H9 (cell line): ENCODE results near the gene KIFC3. TPM values are rescaled to one million over a fixed set of nuclear protein-coding genes. Genes with fewer than 3 reads are reported as not detected.

Experiments
- DNase-seq: peaks from one replicate; pipeline ENCODE4 v3.0.0-alpha.2; 2017
- H2AFZ ChIP-seq: one replicate; pipeline ENCODE4 v1.6.1; 2013; ENCODE audit warnings: mild to moderate bottlenecking, low read length, control low read depth, moderate library complexity
- H2AK5ac ChIP-seq: 2 replicates; pipeline ENCODE4 v1.6.1; 2013; ENCODE audit warnings: low read length, control low read depth, mixed read lengths; ENCODE audit not compliant: insufficient read length
- H2BK120ac ChIP-seq: one replicate; pipeline ENCODE4 v1.6.1; 2013; ENCODE audit warnings: low read depth, mild to moderate bottlenecking, low read length, control low read depth, inconsistent platforms; ENCODE audit not compliant: poor library complexity, severe bottlenecking
- H2BK12ac ChIP-seq: 2 replicates; pipeline ENCODE4 v1.6.1; 2013; ENCODE audit warnings: low read length, control low read depth, mixed read lengths, low read depth; ENCODE audit not compliant: insufficient read length
- H2BK15ac ChIP-seq: 2 replicates; pipeline ENCODE4 v1.6.1; 2013; ENCODE audit warnings: low read depth, low read length, control low read depth
- H2BK20ac ChIP-seq: one replicate; pipeline ENCODE4 v1.6.1; 2013; ENCODE audit warnings: low read depth, mild to moderate bottlenecking, low read length, control low read depth, inconsistent platforms; ENCODE audit not compliant: poor library complexity, severe bottlenecking
- H2BK5ac ChIP-seq: 2 replicates; pipeline ENCODE4 v1.6.1; 2013; ENCODE audit warnings: low read length, control low read depth, mixed read lengths; ENCODE audit not compliant: insufficient read length
- H3K14ac ChIP-seq: 2 replicates; pipeline ENCODE4 v1.6.1; 2013; ENCODE audit warnings: low read length, control low read depth; ENCODE audit not compliant: insufficient read depth
- H3K18ac ChIP-seq: 2 replicates; pipeline ENCODE4 v1.6.1; 2013; ENCODE audit warnings: low read depth, mild to moderate bottlenecking, mixed read lengths, low read length, control low read depth; ENCODE audit not compliant: insufficient read length
- H3K23ac ChIP-seq: 2 replicates; pipeline ENCODE4 v1.6.1; 2013; ENCODE audit warnings: low read length, control low read depth, mixed read lengths, low read depth; ENCODE audit not compliant: insufficient read length
- H3K23me2 ChIP-seq: 2 replicates; pipeline ENCODE4 v1.6.1; 2013; ENCODE audit warnings: low read depth, mild to moderate bottlenecking, mixed read lengths, low read length, control low read depth; ENCODE audit not compliant: insufficient read length, poor library complexity, severe bottlenecking
- H3K27ac ChIP-seq: 2 replicates; pipeline ENCODE4 v1.5.1; 2013; ENCODE audit warnings: low read length, control low read depth, mixed read lengths, low read depth; ENCODE audit not compliant: insufficient read length
- H3K27me3 ChIP-seq: 2 replicates; pipeline ENCODE4 v1.6.1; 2013; ENCODE audit warnings: low read length, control low read depth, inconsistent platforms; ENCODE audit not compliant: insufficient read depth
- H3K4ac ChIP-seq: 2 replicates; pipeline ENCODE4 v1.6.1; 2013; ENCODE audit warnings: low read depth, mild to moderate bottlenecking, control low read depth, inconsistent platforms, low read length, moderate library complexity
- H3K4me1 ChIP-seq: 2 replicates; pipeline ENCODE4 v1.6.1; 2013; ENCODE audit warnings: low read length, control low read depth, inconsistent platforms; ENCODE audit not compliant: insufficient read depth
- H3K4me2 ChIP-seq: 2 replicates; pipeline ENCODE4 v1.6.1; 2013; ENCODE audit warnings: low read length, control low read depth, mixed read lengths; ENCODE audit not compliant: insufficient read length, insufficient read depth
- H3K56ac ChIP-seq: 2 replicates; pipeline ENCODE4 v1.6.1; 2013; ENCODE audit warnings: low read depth, mild to moderate bottlenecking, mixed read lengths, low read length, control low read depth; ENCODE audit not compliant: insufficient read length
- H3K79me1 ChIP-seq: 2 replicates; pipeline ENCODE4 v1.6.1; 2013; ENCODE audit warnings: low read depth, mild to moderate bottlenecking, moderate library complexity, low read length, control low read depth, inconsistent platforms; ENCODE audit not compliant: insufficient read depth, poor library complexity, severe bottlenecking
- H3K79me2 ChIP-seq: 2 replicates; pipeline ENCODE4 v1.6.1; 2013; ENCODE audit warnings: low read length, control low read depth, inconsistent platforms; ENCODE audit not compliant: insufficient read depth
- H3K9ac ChIP-seq: 2 replicates; pipeline ENCODE4 v1.6.1; 2013; ENCODE audit warnings: low read length, control low read depth, mixed read lengths; ENCODE audit not compliant: insufficient read length; ENCODE audit errors: extremely low read depth
- H3K9me3 ChIP-seq: one replicate; pipeline ENCODE4 v1.6.1; 2013; ENCODE audit warnings: low read depth, low read length, inconsistent platforms; ENCODE audit not compliant: control insufficient read depth
- H3T11ph ChIP-seq: one replicate; pipeline ENCODE4 v1.6.1; 2013; ENCODE audit warnings: mild to moderate bottlenecking, low read length, control low read depth, inconsistent platforms
- H4K20me1 ChIP-seq: one replicate; pipeline ENCODE4 v1.6.1; 2013; ENCODE audit not compliant: control insufficient read depth, insufficient read length, insufficient read depth
- H4K5ac ChIP-seq: 2 replicates; pipeline ENCODE4 v1.6.1; 2013; ENCODE audit warnings: low read depth, mild to moderate bottlenecking, mixed read lengths, low read length, control low read depth; ENCODE audit not compliant: insufficient read length
- H4K8ac ChIP-seq: replicated peaks from 2 replicates; pipeline ENCODE4 v1.6.1; 2013; ENCODE audit warnings: low read length, control low read depth, mixed read lengths, low read depth; ENCODE audit not compliant: insufficient read length
- H4K91ac ChIP-seq: 2 replicates; pipeline ENCODE4 v1.6.1; 2013; ENCODE audit warnings: low read depth, mild to moderate bottlenecking, moderate library complexity, mixed read lengths, low read length, control low read depth; ENCODE audit not compliant: insufficient read length
- H3K27ac Mint-ChIP-seq, 3 experiments: 2 replicates in 2 of 3; 3 replicates in 1 of 3; pipeline ENCODE4 v1.8.0; 2020 to 2021; ENCODE audit warnings: mixed read lengths in 3 of 3, mild to moderate bottlenecking in 1 of 3, moderate library complexity in 1 of 3
- H3K27me3 Mint-ChIP-seq: 2 replicates; pipeline ENCODE4 v1.8.0; 2021; ENCODE audit warnings: low read depth, mild to moderate bottlenecking, moderate library complexity, mixed read lengths
- H3K36me3 Mint-ChIP-seq, 3 experiments: 2 replicates in 2 of 3; 3 replicates in 1 of 3; pipeline ENCODE4 v1.8.0; 2020 to 2021; ENCODE audit warnings: low read depth in 3 of 3, mixed read lengths in 3 of 3; ENCODE audit not compliant: insufficient read depth in 1 of 3
- H3K4me1 Mint-ChIP-seq, 2 experiments: 2 replicates each; pipeline ENCODE4 v1.8.0; 2020; ENCODE audit warnings: mixed read lengths in 2 of 2
- H3K4me3 Mint-ChIP-seq, 2 experiments: 2 replicates in 1 of 2; 3 replicates in 1 of 2; pipeline ENCODE4 v1.8.0; 2020 to 2021; ENCODE audit warnings: mild to moderate bottlenecking in 2 of 2, mixed read lengths in 2 of 2, moderate library complexity in 1 of 2
- H3K9me3 Mint-ChIP-seq, 2 experiments: 2 replicates in 1 of 2; 3 replicates in 1 of 2; pipeline ENCODE4 v1.8.0; 2020; ENCODE audit warnings: mild to moderate bottlenecking in 2 of 2, mixed read lengths in 2 of 2, moderate library complexity in 1 of 2
- CTCF ChIP-seq: fragments of 200-600 bp; sonication (generic); conservative IDR thresholded peaks from 3 replicates; pipeline ENCODE4 v1.8.0; 2021; ENCODE audit warnings: antibody characterized with exemption, mild to moderate bottlenecking
- WGBS: extraction: QIAGEN DNeasy Blood & Tissue Kit; methylation state at CpG from one replicate; pipeline ENCODE4 v1.1.7; 2013; ENCODE audit warnings: missing lambda C conversion rate, low lambda C conversion rate, mixed read lengths; ENCODE audit not compliant: insufficient read length; ENCODE audit errors: extremely low coverage; 5-methylcytosine and 5-hydroxymethylcytosine counted together
- total RNA-seq: library from RNA; stranded (reverse); gene quantifications from 2 replicates; pipeline ENCODE4 v1.2.1, GENCODE V29; 2021

The KIFC3 gene
- total RNA-seq, 1 experiment from 2014 or later = 5.0 TPM

GRCh38 chr16:57785924-57786323 is 16.4 kb downstream of the KIFC3 start:
- H3K79me2 ChIP-seq = no peaks in the 10 kb centered on the region
- H2BK12ac ChIP-seq = no peak overlapping the region
- no peak overlapping the region for H2BK5ac ChIP-seq
- H2BK120ac ChIP-seq = no peak overlapping the region
- H3K18ac ChIP-seq = no peak overlapping the region
- H4K5ac ChIP-seq = no peak overlapping the region
- no peak overlapping the region for H3K14ac ChIP-seq
- no peak overlapping the region for H3K4ac ChIP-seq
- H4K20me1 ChIP-seq = no peaks in the 10 kb centered on the region
- H3K79me1 ChIP-seq = no peaks in the 10 kb centered on the region
- H3K23ac ChIP-seq = no peak overlapping the region
- no peak overlapping the region for H3K4me2 ChIP-seq
- H3K36me3 Mint-ChIP-seq = no peaks in the 10 kb centered on the region; a peak in 1 of 7 replicates
- H3K4me1 ChIP-seq = no peaks in the 10 kb centered on the region
- no peak overlapping the region for H2BK15ac ChIP-seq
- WGBS = no CpG with 5 or more reads among the region's 8 CpGs
- no peak overlapping the region for H4K8ac ChIP-seq
- no peak for DNase-seq
- no peak overlapping the region for H3T11ph ChIP-seq
- H2AFZ ChIP-seq = no peak overlapping the region
- H2AK5ac ChIP-seq = no peak overlapping the region
- H3K9ac ChIP-seq = no peak overlapping the region
- no peak overlapping the region for H4K91ac ChIP-seq
- no peaks in the 10 kb centered on the region for H3K27me3 ChIP-seq
- no peaks in the 10 kb centered on the region for H3K9me3 ChIP-seq
- H3K27ac Mint-ChIP-seq = peak overlapping the region in 1 of 3 experiments; percentile 31; a peak in 1 of 7 replicates
- H3K4me1 Mint-ChIP-seq = peaks cover 7 to 19% of the 10 kb centered on the region in 2 experiments
- H3K23me2 ChIP-seq = no peaks in the 10 kb centered on the region
- H3K4me3 Mint-ChIP-seq = no peak overlapping the region
- no peak overlapping the region for H2BK20ac ChIP-seq
- no peaks in the 10 kb centered on the region; the same call in 1 of the 2 replicates for H3K27me3 Mint-ChIP-seq
- no peak overlapping the region for H3K56ac ChIP-seq
- no peak overlapping the region for H3K27ac ChIP-seq
- H3K9me3 Mint-ChIP-seq = no peaks in the 10 kb centered on the region
- TF ChIP-seq CTCF = no peak
